Measurements from ENCODE around the gene MRTFB.

- TF ChIP-seq POLR2A (IDR thresholded peaks at IDR 0.05) (no peak), CTCF (IDR thresholded peaks at IDR 0.05) (no peak)
These were observed 30.0 kb upstream of the MRTFB start for GRCh38 chr16:14041164-14041563.

Measured in lower leg skin (tissue), 3 donors.